Ovary (tissue), 3 donors: ENCODE results near the gene LCA5.

Experiments
- CTCF ChIP-seq, 3 donors: fragments of 450-650 bp in 2 of 3; fragments of 200-600 bp in 1 of 3; IDR thresholded peaks; one replicate each; pipeline versions ENCODE4 v1.5.1 to v1.8.0; 2016 to 2022; ENCODE audit warnings: antibody characterized with exemption in 3 of 3, mild to moderate bottlenecking in 1 of 3
- POLR2A ChIP-seq: fragments of 450-650 bp; IDR thresholded peaks from one replicate; pipeline ENCODE4 v1.6.1; 2017; ENCODE audit warnings: antibody characterized with exemption, mild to moderate bottlenecking, moderate library complexity
- donor health status: DM: no; HTN: no; CAD: no.

GRCh38 chr6:79440598-79440997, 96.6 kb downstream of the LCA5 start:
- TF ChIP-seq CTCF (IDR thresholded peaks at IDR 0.05): no peak
- no peak for TF ChIP-seq POLR2A
